Kidney epithelial cell (primary cell): ENCODE results near the gene CSNK1G2. TPM values are rescaled to one million over a fixed set of nuclear protein-coding genes. Genes with fewer than 3 reads are reported as not detected.

Experiments
- DNase-seq: peaks from one replicate; pipeline ENCODE4 v3.0.0-alpha.2; 2010; ENCODE audit warnings: low read depth
- H3K27me3 ChIP-seq: 2 replicates; pipeline ENCODE4 v1.6.0; 2011; ENCODE audit warnings: low read length; ENCODE audit not compliant: control insufficient read depth, insufficient read depth
- H3K36me3 ChIP-seq: 2 replicates; pipeline ENCODE4 v1.5.1; 2011; ENCODE audit warnings: low read length; ENCODE audit not compliant: control insufficient read depth, insufficient read depth
- H3K4me3 ChIP-seq: 2 replicates; pipeline ENCODE4 v1.5.1; 2011; ENCODE audit warnings: low read depth, mild to moderate bottlenecking, control low read depth, low read length
- CTCF ChIP-seq: IDR thresholded peaks from 2 replicates; pipeline ENCODE4 v1.5.1; 2011; ENCODE audit warnings: mild to moderate bottlenecking, moderate library complexity, low read length, control low read depth, inconsistent platforms; ENCODE audit not compliant: insufficient read depth, poor library complexity, severe bottlenecking
- total RNA-seq: library from RNA; depleted of rRNA; stranded (reverse); fragments of >200 nt; gene quantifications from 2 replicates; pipeline ENCODE4 v1.2.3, GENCODE V29; 2015

Gene CSNK1G2
- total RNA-seq, 1 donor from 2014 or later, result 105 TPM

- no peak for TF ChIP-seq CTCF
Observed at GRCh38 chr19:1942934-1943555, 2.1 kb downstream of the CSNK1G2 start.

GRCh38 chr19:1943661-1944087 is 2.7 kb downstream of the CSNK1G2 start:
- no peak for DNase-seq
- Histone ChIP-seq H3K27me3 (no peaks in the 10 kb centered on the region), H3K36me3 (no peaks in the 10 kb centered on the region), H3K4me3 (no peak overlapping the region)
- TF ChIP-seq CTCF, result no peak

More at GRCh38 chr19:1942934-1943555, 2.1 kb downstream of the CSNK1G2 start:
- Histone ChIP-seq H3K36me3 (no peaks in the 10 kb centered on the region), H3K4me3 (peak overlapping the region; percentile 99), H3K27me3 (no peaks in the 10 kb centered on the region)
- DNase-seq, result no peak

- DNase-seq, result no peak
- Histone ChIP-seq H3K27me3 (no peaks in the 10 kb centered on the region), H3K36me3 (no peaks in the 10 kb centered on the region), H3K4me3 (no peak overlapping the region)
- TF ChIP-seq CTCF, result no peak
Observed at GRCh38 chr19:1944088-1944915, 3.3 kb downstream of the CSNK1G2 start.

- no peak for DNase-seq
- H3K4me3 ChIP-seq, result no peak overlapping the region
- TF ChIP-seq CTCF, result no peak
- no peaks in the 10 kb centered on the region for H3K27me3 ChIP-seq
- no peaks in the 10 kb centered on the region for H3K36me3 ChIP-seq
Observed at GRCh38 chr19:1944916-1945561, 4.1 kb downstream of the CSNK1G2 start.

- DNase-seq, result no peak
- H3K27me3 ChIP-seq, result no peaks in the 10 kb centered on the region
- TF ChIP-seq CTCF, result peak; percentile 69
Observed at GRCh38 chr19:1945899-1946298, 4.9 kb downstream of the CSNK1G2 start.

More at GRCh38 chr19:1945899-1946298, 4.9 kb downstream of the CSNK1G2 start:
- Histone ChIP-seq H3K4me3 (no peak overlapping the region), H3K36me3 (no peaks in the 10 kb centered on the region)
